Subcutaneous abdominal adipose tissue (tissue), 5 donors: Measurements from ENCODE around the gene CSNK1G1.

Experiments
- H3K27ac ChIP-seq: one replicate; pipeline ENCODE4 v1.7.0; 2013; ENCODE audit warnings: low read depth, mild to moderate bottlenecking, inconsistent platforms, low read length, moderate library complexity
- H3K27me3 ChIP-seq, 5 donors: one replicate each; pipeline ENCODE4 v1.7.0; 2013; ENCODE audit warnings: low read length in 5 of 5, inconsistent platforms in 1 of 5; ENCODE audit not compliant: control insufficient read depth in 5 of 5, insufficient read depth in 4 of 5
- H3K36me3 ChIP-seq, 5 donors: one replicate each; pipeline ENCODE4 v1.7.0; 2013; ENCODE audit warnings: low read length in 5 of 5; ENCODE audit not compliant: control insufficient read depth in 5 of 5, insufficient read depth in 5 of 5
- H3K4me1 ChIP-seq, 5 donors: one replicate each; pipeline ENCODE4 v1.7.0; 2013; ENCODE audit warnings: low read length in 5 of 5, mild to moderate bottlenecking in 3 of 5, moderate library complexity in 1 of 5; ENCODE audit not compliant: control insufficient read depth in 5 of 5, insufficient read depth in 5 of 5
- H3K4me3 ChIP-seq, 5 donors: one replicate each; pipeline ENCODE4 v1.7.0; 2013; ENCODE audit warnings: low read length in 5 of 5, low read depth in 1 of 5
- H3K9ac ChIP-seq, 5 donors: one replicate each; pipeline ENCODE4 v1.7.0; 2013; ENCODE audit warnings: low read length in 5 of 5, mild to moderate bottlenecking in 4 of 5, moderate library complexity in 3 of 5
- H3K9me3 ChIP-seq, 5 donors: one replicate each; pipeline ENCODE4 v1.7.0; 2013; ENCODE audit warnings: low read length in 5 of 5; ENCODE audit not compliant: control insufficient read depth in 5 of 5
- donor health status: healthy.
- donor health status: healthy.
- donor health status: healthy.
- donor health status: healthy.
- donor health status: healthy.

Gene CSNK1G1

DNA sequence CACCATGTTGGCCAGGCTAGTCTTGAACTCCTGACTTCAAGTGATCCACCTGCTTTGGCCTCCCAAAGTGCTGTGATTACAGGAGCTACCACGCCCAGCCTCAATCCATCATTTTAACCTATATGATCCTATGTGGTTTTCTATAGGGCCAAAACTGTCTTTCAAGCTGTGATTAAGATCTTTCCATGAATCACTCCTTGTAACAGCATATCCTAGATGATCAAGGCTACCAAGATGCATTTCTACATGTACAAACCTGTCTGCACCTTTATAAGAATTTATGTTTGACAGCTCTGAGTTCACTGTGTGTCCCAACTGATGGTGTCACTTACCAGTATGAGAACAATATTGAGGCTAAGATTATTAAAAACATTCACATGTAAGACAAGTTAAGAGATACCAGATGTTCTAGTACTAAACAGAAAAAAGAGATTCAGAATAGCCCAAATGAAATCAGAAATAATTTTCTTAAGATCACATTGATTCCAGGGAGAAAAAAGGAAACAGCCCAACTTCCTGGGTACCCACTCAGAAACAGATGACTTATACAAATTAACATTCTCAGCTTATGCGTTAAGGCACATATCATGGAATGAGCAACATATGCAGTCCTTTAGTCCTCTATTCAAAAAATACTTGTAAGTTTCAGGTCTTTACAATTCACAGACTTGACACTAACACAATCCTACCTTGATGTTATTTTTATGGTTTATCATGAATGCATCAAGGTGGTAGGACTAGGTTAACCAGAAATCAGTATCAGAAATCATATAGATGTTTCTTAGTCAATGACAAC, 168.4 kb downstream of the CSNK1G1 start:
- H3K27ac ChIP-seq: no peak overlapping the region
- no peak overlapping the region for H3K9ac ChIP-seq
- peaks cover 0 to 8% (median 6%) of the 10 kb centered on the region in 5 donors for H3K4me1 ChIP-seq
- no peak overlapping the region for H3K4me3 ChIP-seq
- no peaks in the 10 kb centered on the region for H3K27me3 ChIP-seq
- peaks cover 11 to 17% (median 14%) of the 10 kb centered on the region in 5 donors for H3K36me3 ChIP-seq
- no peaks in the 10 kb centered on the region for H3K9me3 ChIP-seq

DNA sequence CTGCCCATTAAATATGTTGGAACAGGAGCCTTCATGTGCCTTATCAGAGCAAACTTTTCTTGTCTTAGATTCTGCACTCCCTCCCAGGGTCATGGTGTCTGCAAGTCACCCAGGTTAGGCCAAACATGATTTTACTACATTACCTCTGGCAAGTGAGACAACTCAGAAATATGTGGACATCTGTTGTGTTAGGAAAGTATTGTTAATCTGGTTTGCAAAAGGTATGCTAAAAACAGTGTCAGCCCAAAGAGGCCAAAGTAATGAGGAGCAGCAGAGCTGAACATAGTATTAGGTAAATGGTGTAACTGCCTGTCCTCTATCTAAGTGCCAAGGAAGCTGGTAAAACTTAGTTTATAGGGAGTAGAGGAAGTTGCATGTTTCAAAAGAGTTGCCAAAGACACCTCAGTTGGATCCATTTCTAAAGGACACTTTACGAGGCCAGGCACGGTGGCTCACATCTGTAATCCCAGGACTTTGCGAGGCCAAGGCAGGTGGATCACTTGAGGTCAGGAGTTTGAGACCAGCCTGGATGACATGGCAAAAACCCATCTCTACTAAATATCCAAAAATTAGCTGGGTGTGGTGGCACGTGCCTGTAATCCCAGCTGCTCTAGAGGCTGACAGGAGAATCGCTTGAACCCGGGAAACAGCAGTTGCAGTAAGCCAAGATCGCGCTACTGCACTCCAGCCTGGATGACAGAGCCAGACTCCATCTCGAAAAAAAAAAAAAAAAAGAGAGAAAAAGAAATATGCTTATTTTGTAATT, 170.6 kb downstream of the CSNK1G1 start:
- no peaks in the 10 kb centered on the region for H3K27me3 ChIP-seq
- H3K9ac ChIP-seq: no peak overlapping the region
- H3K4me1 ChIP-seq: peaks cover 0 to 9% (median 7%) of the 10 kb centered on the region in 5 donors
- H3K36me3 ChIP-seq: peaks cover 13 to 23% (median 20%) of the 10 kb centered on the region in 5 donors
- H3K27ac ChIP-seq: no peak overlapping the region
- no peaks in the 10 kb centered on the region for H3K9me3 ChIP-seq
- H3K4me3 ChIP-seq: no peak overlapping the region

DNA sequence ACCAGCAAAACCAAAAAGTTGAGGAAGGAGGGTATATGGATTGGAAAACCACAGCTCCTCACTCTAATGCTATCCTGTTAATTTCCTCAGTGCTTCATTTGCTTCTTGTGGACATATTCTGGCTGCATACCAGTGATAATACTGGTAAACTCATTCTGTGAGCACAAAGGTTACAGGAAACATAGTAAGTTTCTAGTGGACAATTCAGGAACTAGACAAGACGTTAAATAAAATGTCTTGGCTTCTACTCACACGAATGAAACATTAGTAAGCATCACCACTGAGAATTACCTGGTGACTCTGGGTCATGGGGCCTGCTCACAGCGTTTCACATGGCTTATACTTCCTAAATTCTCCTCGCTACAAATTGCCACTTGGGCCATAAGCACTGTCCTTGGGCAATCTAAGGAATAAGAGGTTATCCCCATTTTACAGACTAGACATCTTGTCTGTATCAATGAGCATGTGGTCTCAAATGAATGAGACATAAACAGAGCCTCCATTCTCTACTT, 173.1 kb downstream of the CSNK1G1 start:
- Histone ChIP-seq H3K4me3 (no peak overlapping the region), H3K36me3 (peaks cover 12 to 37% (median 30%) of the 10 kb centered on the region in 5 donors), H3K4me1 (peaks cover 0 to 9% (median 7%) of the 10 kb centered on the region in 5 donors)

DNA sequence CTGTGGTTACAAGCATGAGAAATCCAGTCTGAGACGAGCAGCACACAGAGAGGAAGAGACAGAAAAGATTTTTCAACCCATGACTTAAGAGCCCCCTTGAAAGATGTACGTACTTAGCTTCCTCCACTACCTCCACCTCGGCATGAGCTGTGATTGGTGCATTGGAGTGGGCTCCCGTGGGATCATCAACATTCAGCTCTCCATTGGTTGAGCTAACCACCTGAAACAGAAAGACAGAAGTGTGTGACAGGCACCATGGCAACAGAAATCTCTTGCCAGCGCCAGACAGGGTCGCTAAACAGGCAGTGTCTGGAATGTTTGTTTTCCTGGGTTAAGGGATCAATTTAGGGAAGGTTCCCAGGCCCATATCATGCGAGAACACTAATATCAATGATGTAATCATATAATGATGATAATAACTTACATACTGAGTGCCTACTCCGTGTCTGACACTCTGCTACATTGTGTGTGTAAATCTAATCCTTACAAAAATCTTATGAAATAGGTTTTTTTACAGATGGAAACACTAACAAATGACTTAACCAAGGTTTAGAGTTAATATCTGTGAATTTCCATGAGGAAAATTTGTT, 175.6 kb downstream of the CSNK1G1 start:
- peaks cover 6 to 44% (median 31%) of the 10 kb centered on the region in 5 donors for H3K36me3 ChIP-seq
- no peak overlapping the region for H3K4me3 ChIP-seq
- no peaks in the 10 kb centered on the region for H3K9me3 ChIP-seq
- H3K27ac ChIP-seq: no peak overlapping the region
- H3K27me3 ChIP-seq: no peaks in the 10 kb centered on the region
- H3K9ac ChIP-seq: no peak overlapping the region
- H3K4me1 ChIP-seq: peaks cover 0 to 9% (median 7%) of the 10 kb centered on the region in 5 donors

More for the DNA sequence above, 173.1 kb downstream of the CSNK1G1 start:
- Histone ChIP-seq H3K9ac (no peak overlapping the region), H3K27me3 (no peaks in the 10 kb centered on the region), H3K9me3 (no peaks in the 10 kb centered on the region), H3K27ac (no peak overlapping the region)

DNA sequence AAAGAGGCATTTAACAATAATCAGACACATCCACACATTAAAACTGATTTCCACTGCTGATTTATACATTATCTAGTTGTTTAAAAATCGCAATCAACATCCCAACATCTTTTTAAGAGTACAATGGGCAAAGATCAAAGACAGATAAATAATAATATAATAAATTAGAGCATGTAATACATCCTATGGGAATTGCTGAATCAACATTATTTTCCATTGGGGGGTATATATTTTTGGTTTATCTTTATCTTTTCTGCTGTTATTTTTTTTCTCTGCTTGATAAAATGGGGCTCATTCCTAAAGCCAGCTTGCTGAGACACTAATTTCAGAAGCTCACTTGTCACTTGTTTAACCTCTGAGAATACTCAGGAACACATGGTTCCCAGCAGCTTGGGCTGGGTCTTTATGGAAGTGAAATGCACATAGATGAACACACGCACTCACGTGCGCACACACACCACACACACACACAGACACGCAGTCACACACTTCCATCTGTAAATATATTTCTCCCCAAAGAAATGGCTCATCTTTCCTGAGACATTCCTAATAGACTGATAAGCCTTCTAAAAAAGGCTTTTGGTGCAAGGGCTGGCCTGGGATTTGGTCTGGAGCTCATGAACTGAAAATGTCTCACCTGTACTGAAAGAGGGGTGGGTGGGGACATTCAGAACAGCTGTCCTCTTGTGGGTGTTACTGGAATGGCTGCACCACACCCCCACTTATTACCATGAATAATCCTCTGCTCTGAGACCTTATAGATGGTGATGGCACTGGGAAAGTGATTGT, 189.7 kb downstream of the CSNK1G1 start:
- no peak overlapping the region for H3K27ac ChIP-seq
- H3K4me3 ChIP-seq: no peak overlapping the region
- peaks cover 0 to 16% (median 10%) of the 10 kb centered on the region in 5 donors for H3K36me3 ChIP-seq
- peaks cover 5 to 24% (median 22%) of the 10 kb centered on the region in 5 donors for H3K4me1 ChIP-seq
- H3K9me3 ChIP-seq: no peaks in the 10 kb centered on the region
- no peak overlapping the region for H3K9ac ChIP-seq
- H3K27me3 ChIP-seq: no peaks in the 10 kb centered on the region

DNA sequence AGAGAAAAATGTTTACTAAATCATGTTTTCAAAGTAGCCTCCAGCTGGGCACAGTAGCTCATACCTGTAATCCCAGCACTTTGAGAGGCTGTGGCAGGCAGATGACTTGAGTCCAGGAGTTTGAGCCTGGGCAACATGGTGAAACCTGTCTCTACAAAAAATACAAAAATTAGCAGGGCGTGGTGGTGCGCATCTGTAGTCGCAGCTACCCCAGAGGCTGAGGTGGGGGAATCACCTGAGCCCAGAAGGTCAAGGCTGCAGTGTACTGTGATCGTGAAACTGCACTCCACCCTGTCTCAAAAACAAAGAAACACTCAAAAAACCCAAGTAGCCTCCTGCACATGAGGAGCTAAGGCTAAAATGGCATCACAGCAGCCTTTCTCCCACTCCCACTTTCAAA, 191.5 kb downstream of the CSNK1G1 start:
- Histone ChIP-seq H3K36me3 (peaks cover 0 to 13% (median 10%) of the 10 kb centered on the region in 5 donors), H3K9me3 (no peaks in the 10 kb centered on the region), H3K27ac (no peak overlapping the region), H3K9ac (no peak overlapping the region), H3K4me1 (peaks cover 5 to 34% (median 27%) of the 10 kb centered on the region in 5 donors), H3K4me3 (no peak overlapping the region), H3K27me3 (no peaks in the 10 kb centered on the region)

DNA sequence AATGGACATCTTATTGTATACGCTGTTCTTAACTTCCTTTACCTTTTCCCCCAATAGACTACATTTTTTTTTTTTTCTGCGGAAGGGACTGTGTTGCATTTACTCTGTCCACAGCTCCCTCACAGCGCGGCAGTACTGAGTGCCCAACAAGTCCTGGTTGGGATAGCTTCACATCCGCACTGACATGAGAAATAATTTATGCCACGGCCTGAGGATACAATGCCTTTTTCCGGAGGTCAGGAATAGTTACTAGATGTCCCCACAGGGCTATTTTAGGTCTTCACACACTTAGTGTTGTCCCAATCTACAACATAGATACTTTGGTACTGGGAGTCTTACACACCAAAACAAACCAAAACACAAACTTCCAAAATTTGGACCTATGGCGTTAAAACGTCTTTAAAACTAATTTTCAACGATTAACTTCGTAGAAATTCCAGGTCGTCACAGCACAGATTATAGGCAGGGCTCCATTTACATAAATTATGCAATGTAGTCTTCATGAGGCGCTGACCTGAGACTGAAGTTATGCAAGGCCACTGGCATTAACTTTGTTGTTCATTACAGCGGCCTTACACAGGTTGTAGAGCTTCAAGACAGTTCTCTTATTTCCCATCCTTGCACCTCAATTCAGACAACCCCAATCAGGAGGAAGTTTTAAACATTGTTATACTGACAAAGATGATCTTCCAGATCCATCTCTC, 192.2 kb downstream of the CSNK1G1 start:
- Histone ChIP-seq H3K36me3 (peaks cover 0 to 19% (median 16%) of the 10 kb centered on the region in 5 donors), H3K27ac (peak overlapping the region; percentile 90), H3K27me3 (no peaks in the 10 kb centered on the region), H3K9me3 (no peaks in the 10 kb centered on the region), H3K9ac (peak overlapping the region; percentile 66 to 77 (median 73)), H3K4me1 (peaks cover 5 to 37% (median 27%) of the 10 kb centered on the region in 5 donors), H3K4me3 (peak overlapping the region; percentile 63 to 96 (median 72))

DNA sequence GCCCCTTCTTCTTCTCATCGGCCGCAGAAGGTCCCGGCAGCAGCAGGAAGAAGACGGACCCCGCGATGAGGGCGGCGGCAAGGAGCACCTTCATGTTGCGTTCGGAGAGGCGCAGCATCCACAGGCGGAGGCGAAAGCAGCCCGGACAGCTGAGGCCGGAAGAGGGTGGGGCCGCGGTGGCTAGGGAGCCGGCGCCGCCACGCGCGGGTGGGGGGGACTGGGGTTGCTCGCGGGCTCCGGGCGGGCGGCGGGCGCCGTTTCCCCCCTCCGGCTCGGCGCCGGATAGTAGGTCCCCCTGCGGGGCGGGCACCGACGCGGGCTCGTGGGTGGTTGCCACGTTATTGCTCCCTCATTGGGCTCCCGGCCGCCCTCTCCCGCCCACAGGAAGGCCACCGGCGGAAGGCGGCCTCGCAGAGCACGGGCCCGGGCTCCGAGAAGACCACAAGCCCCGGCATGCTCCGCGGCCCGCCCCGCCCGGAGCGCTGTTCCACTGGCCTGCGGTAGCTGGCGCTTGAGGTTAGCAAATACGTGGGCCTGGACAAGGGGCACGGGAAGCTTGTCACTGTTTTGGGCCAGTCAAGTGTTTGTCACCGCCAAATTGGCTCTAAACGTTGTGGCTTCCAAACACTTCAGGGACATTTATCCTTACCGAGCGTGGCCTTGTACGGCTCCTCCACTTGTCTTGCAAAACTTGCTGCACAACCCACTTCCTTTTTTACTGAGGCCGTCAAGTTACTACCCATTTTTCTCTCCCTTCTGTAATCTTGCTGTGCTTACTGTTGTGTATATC, 192.9 kb downstream of the CSNK1G1 start, which contains the start of gene PPIB:
Gene PPIB (minus strand): TSS at position 154 of the 790 bp plus-strand sequence. CDS start 36 bp downstream, at position 118.
- Histone ChIP-seq H3K36me3 (peaks cover 0 to 27% (median 24%) of the 10 kb centered on the region in 5 donors), H3K4me1 (peaks cover 5 to 37% (median 29%) of the 10 kb centered on the region in 5 donors), H3K27me3 (no peaks in the 10 kb centered on the region), H3K9ac (peak within 1 kb of the TSS; percentile 66 to 92 (median 82)), H3K4me3 (peak within 1 kb of the TSS; percentile 78 to 96 (median 85)), H3K27ac (peak within 1 kb of the TSS; percentile 90), H3K9me3 (no peaks in the 10 kb centered on the region)
